Activated naive CD8-positive, alpha-beta T cell treated with anti-CD3 and anti-CD28 coated beads, Interleukin-2, amount 50 U/mL, for 24 hours (primary cell): ENCODE results near the gene GLRB.
A peak's percentile ranks its signal among the peaks of the same experiment; 100 is the strongest.
"Not testable (repeated sequence)": the region's sequence is repeated elsewhere in the genome, so short reads cannot be mapped to it uniquely, and the experiment has no call there.

Experiments
- ATAC-seq: fragments of 150-1000 bp; cut with Tn5 transposase; one replicate; pipeline ENCODE4 v1.10.0; 2021
- DNase-seq: peaks from one replicate; pipeline ENCODE4 v3.0.0; 2021
- H3K27ac Mint-ChIP-seq: one replicate; pipeline ENCODE4 v1.8.0; 2021; ENCODE audit warnings: mild to moderate bottlenecking, mixed read lengths
- H3K27me3 Mint-ChIP-seq: one replicate; pipeline ENCODE4 v1.8.0; 2021; ENCODE audit warnings: mixed read lengths
- H3K36me3 Mint-ChIP-seq: one replicate; pipeline ENCODE4 v1.8.0; 2021; ENCODE audit warnings: low read depth, mixed read lengths
- H3K4me1 Mint-ChIP-seq: one replicate; pipeline ENCODE4 v1.8.0; 2021; ENCODE audit warnings: mixed read lengths
- H3K4me3 Mint-ChIP-seq: one replicate; pipeline ENCODE4 v1.8.0; 2021; ENCODE audit warnings: mild to moderate bottlenecking, moderate library complexity, mixed read lengths
- H3K9me3 Mint-ChIP-seq: one replicate; pipeline ENCODE4 v1.8.0; 2021; ENCODE audit warnings: mixed read lengths

GLRB gene

GRCh38 chr4:157075811-157076577 is at the start of gene GLRB:
Gene GLRB (plus strand): TSS chr4:157076150. CDS start chr4:157078025, 1,875 bp downstream.
- DNase-seq, result no peak
- Mint-ChIP-seq H3K36me3 (no peaks in the 10 kb centered on the region), H3K4me3 (no peak within 1 kb of the TSS), H3K9me3 (no peaks in the 10 kb centered on the region), H3K27me3 (peaks cover 18% of the 10 kb centered on the region), H3K27ac (no peak within 1 kb of the TSS), H3K4me1 (no peaks in the 10 kb centered on the region)
- ATAC-seq, result peak; percentile 28

DNA sequence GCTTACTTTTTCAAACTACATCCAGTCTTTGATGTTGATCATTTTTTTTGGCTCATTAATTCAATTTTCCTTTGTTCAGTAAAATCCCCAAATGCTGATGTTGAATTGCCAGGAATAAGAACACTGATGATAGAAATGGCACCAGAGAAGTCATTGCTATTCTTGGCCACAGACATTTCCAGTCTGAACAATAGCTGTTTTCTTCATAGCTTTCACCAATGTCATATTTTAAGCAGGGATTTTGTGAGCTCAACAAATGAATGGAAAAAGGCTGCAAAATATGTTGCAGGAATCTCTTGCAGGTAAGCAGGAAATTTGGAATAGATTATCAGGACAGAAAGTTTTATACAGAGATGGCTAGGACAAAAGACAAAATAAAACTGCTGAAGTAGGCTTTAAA is 40.5 kb upstream of the GLRB start:
- H3K27ac Mint-ChIP-seq, result no peak overlapping the region
- H3K4me3 Mint-ChIP-seq, result no peak overlapping the region
- no peaks in the 10 kb centered on the region for H3K9me3 Mint-ChIP-seq
- ATAC-seq (no peak), DNase-seq (no peak)
- no peaks in the 10 kb centered on the region for H3K4me1 Mint-ChIP-seq
- H3K27me3 Mint-ChIP-seq, result no peaks in the 10 kb centered on the region
- no peaks in the 10 kb centered on the region for H3K36me3 Mint-ChIP-seq

DNA sequence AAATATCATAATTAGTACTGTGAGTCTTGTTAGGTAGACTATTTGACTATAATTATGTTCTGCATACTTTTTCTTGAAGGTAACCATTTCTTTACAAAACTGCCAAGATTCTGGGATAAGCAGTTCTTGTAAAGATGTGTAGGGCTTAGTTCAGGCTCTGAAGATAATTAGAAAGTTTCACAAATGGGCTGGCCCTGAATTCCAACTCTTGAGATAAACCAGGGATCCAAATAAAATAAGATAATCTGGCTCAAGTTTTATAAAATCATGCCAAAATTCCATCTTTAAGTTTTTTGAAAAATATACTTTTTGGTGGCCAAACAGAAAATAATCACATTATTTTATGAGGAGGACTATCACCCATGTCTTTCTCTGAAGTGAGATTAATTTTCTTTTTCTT is 35.5 kb upstream of the GLRB start:
- Mint-ChIP-seq H3K27ac (no peak overlapping the region), H3K27me3 (no peaks in the 10 kb centered on the region), H3K4me1 (no peaks in the 10 kb centered on the region), H3K9me3 (no peaks in the 10 kb centered on the region), H3K4me3 (no peak overlapping the region), H3K36me3 (no peaks in the 10 kb centered on the region)
- DNase-seq (no peak), ATAC-seq (no peak)

- ATAC-seq (no peak), DNase-seq (no peak)
- Mint-ChIP-seq H3K9me3 (no peaks in the 10 kb centered on the region), H3K4me1 (no peaks in the 10 kb centered on the region), H3K4me3 (no peak overlapping the region), H3K27me3 (no peaks in the 10 kb centered on the region), H3K27ac (no peak overlapping the region), H3K36me3 (no peaks in the 10 kb centered on the region)
These were observed 32.8 kb upstream of the GLRB start for GRCh38 chr4:157043131-157043530.

GRCh38 chr4:157045507-157046127 is 30.3 kb upstream of the GLRB start:
- Mint-ChIP-seq H3K27ac (no peak overlapping the region), H3K4me1 (no peaks in the 10 kb centered on the region), H3K9me3 (no peaks in the 10 kb centered on the region), H3K4me3 (no peak overlapping the region), H3K36me3 (no peaks in the 10 kb centered on the region), H3K27me3 (no peaks in the 10 kb centered on the region)
- ATAC-seq, result no peak
- no peak for DNase-seq

- H3K9me3 Mint-ChIP-seq, result peaks cover 4% of the 10 kb centered on the region
These were observed 27.7 kb upstream of the GLRB start for GRCh38 chr4:157048248-157048647.

DNA sequence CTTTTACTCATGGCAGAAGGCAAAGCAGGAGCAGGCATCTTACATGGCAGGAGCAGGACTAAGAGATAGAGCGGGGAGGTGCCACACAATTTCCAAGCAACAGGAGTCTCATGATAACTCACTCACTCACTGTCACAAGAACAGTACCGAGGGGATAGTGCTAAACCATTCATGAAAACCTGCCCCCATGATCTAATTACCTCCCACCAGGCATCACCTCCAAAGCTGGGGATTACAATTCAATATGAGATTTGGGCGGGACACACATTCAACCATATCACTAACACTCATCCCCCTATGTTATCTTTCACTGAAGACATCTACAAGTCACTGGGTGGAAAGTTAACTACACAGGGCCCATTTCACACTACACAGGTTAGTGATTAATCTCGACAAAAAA is 25.4 kb upstream of the GLRB start:
- Mint-ChIP-seq H3K36me3 (no peaks in the 10 kb centered on the region), H3K27ac (no peak overlapping the region), H3K27me3 (no peaks in the 10 kb centered on the region), H3K4me3 (no peak overlapping the region), H3K9me3 (peaks cover 4% of the 10 kb centered on the region), H3K4me1 (no peaks in the 10 kb centered on the region)
- DNase-seq (no peak), ATAC-seq (no peak)

More at GRCh38 chr4:157048248-157048647, 27.7 kb upstream of the GLRB start:
- no peaks in the 10 kb centered on the region for H3K27me3 Mint-ChIP-seq
- no peaks in the 10 kb centered on the region for H3K36me3 Mint-ChIP-seq
- H3K4me3 Mint-ChIP-seq, result no peak overlapping the region
- H3K4me1 Mint-ChIP-seq, result no peaks in the 10 kb centered on the region
- DNase-seq, result no peak
- no peak overlapping the region for H3K27ac Mint-ChIP-seq
- ATAC-seq, result no peak

- H3K27me3 Mint-ChIP-seq, result no peaks in the 10 kb centered on the region
- no peak overlapping the region for H3K4me3 Mint-ChIP-seq
- no peak overlapping the region for H3K27ac Mint-ChIP-seq
- H3K4me1 Mint-ChIP-seq, result no peaks in the 10 kb centered on the region
- H3K9me3 Mint-ChIP-seq, result peaks cover 4% of the 10 kb centered on the region
- H3K36me3 Mint-ChIP-seq, result no peaks in the 10 kb centered on the region
- ATAC-seq (no peak), DNase-seq (no peak)
These were observed 23.4 kb upstream of the GLRB start for GRCh38 chr4:157052429-157053040.

DNA sequence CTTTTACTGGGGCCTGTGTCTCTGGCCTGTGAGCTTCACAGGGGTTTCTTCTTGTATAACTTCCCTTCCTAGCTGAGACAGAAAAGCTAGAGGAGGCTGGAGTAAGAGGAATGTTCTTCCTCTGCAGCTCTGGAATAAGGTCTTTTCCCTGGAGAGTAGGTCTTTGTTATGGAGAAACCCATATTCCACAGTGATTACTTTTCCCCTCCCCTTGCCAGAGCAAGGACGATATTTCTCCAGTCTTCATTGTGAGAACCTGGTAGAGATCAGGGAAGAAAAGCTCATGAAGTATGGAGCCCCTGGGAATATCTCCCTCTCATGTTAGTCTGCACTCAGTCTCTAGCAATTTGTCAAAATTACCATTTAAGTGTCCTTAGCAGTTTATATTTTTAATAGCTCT is 18.7 kb upstream of the GLRB start:
- H3K27me3 Mint-ChIP-seq, result no peaks in the 10 kb centered on the region
- no peaks in the 10 kb centered on the region for H3K9me3 Mint-ChIP-seq
- H3K27ac Mint-ChIP-seq, result no peak overlapping the region
- H3K36me3 Mint-ChIP-seq, result no peaks in the 10 kb centered on the region
- DNase-seq, result no peak
- H3K4me3 Mint-ChIP-seq, result no peak overlapping the region
- ATAC-seq, result no peak
- H3K4me1 Mint-ChIP-seq, result no peaks in the 10 kb centered on the region

DNA sequence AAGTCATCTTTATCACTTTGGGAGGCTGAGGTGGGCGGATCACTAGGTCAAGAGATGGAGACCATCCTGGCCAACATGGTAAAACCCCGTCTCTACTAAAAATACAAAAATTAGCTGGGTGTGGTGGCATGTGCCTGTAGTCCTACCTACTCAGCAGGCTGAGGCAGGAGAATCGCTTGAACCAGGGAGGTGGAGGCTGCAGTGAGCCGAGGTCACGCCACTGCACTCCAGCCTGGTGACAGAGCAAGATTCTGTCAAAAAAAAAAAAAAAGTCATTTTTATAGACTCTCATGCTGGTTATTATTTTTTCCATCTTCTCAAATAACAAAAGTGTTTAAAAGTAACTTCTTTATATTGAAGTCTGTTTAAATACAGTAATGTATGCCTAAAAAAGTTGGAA is 17.1 kb upstream of the GLRB start:
- not testable (repeated sequence) for H3K9me3 Mint-ChIP-seq, H3K4me3 Mint-ChIP-seq, ATAC-seq, H3K36me3 Mint-ChIP-seq, DNase-seq, H3K4me1 Mint-ChIP-seq, H3K27me3 Mint-ChIP-seq, H3K27ac Mint-ChIP-seq

DNA sequence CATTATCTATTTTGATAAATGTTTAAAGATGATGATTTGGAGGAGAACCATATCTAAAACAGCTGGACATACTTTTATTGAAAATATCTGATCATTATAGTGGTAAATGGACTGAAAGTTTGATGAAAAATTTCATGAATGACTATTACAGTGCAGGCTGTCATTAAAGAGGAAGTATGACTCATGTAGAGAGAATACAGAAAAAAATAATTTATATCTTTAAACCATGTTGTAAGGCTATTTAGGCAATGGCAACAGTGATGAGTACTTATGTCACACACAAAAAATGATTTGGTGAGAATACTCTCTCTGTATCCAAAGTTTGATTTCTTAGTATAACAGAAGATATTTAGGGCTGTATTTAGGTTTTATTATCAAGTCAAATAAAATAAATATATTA is 3.9 kb upstream of the GLRB start:
- no peak for ATAC-seq
- peaks cover 13% of the 10 kb centered on the region for H3K27me3 Mint-ChIP-seq
- no peaks in the 10 kb centered on the region for H3K4me1 Mint-ChIP-seq
- H3K9me3 Mint-ChIP-seq, result no peaks in the 10 kb centered on the region
- no peaks in the 10 kb centered on the region for H3K36me3 Mint-ChIP-seq
- H3K4me3 Mint-ChIP-seq, result no peak overlapping the region
- H3K27ac Mint-ChIP-seq, result no peak overlapping the region
- DNase-seq, result no peak

DNA sequence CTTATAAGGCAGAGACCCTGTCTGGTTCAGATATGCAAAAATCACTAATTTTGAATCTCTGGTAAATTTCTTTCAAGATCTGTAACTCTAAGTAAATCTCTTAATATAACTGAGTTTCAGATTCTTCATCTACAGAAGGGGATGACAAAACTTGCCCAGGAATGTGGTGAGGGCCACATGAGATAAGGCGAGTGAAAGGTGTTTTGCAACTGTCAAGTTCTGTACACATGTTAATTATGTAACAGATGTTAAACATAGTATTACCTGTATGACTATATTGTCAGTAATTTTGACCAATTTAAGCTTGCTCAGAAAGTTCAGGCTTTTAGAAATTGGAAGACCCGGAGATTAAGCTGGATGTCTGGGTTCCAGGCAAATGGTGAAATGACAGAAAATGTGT is 549 bp upstream of the GLRB start:
- H3K36me3 Mint-ChIP-seq, result no peaks in the 10 kb centered on the region
- no peaks in the 10 kb centered on the region for H3K4me1 Mint-ChIP-seq
- H3K9me3 Mint-ChIP-seq, result no peaks in the 10 kb centered on the region
- H3K4me3 Mint-ChIP-seq, result no peak overlapping the region
- H3K27ac Mint-ChIP-seq, result no peak overlapping the region
- DNase-seq (no peak), ATAC-seq (no peak)
- H3K27me3 Mint-ChIP-seq, result peaks cover 18% of the 10 kb centered on the region

- no peak overlapping the region for H3K27ac Mint-ChIP-seq
- peaks cover 18% of the 10 kb centered on the region for H3K27me3 Mint-ChIP-seq
- H3K36me3 Mint-ChIP-seq, result no peaks in the 10 kb centered on the region
- H3K9me3 Mint-ChIP-seq, result no peaks in the 10 kb centered on the region
- H3K4me3 Mint-ChIP-seq, result no peak overlapping the region
- DNase-seq (no peak), ATAC-seq (no peak)
- no peaks in the 10 kb centered on the region for H3K4me1 Mint-ChIP-seq
These were observed 613 bp downstream of the GLRB start for GRCh38 chr4:157076578-157076947.

GRCh38 chr4:157079441-157079840 is 3.5 kb downstream of the GLRB start:
- Mint-ChIP-seq H3K36me3 (no peaks in the 10 kb centered on the region), H3K27ac (no peak overlapping the region)
- ATAC-seq, result no peak

DNA sequence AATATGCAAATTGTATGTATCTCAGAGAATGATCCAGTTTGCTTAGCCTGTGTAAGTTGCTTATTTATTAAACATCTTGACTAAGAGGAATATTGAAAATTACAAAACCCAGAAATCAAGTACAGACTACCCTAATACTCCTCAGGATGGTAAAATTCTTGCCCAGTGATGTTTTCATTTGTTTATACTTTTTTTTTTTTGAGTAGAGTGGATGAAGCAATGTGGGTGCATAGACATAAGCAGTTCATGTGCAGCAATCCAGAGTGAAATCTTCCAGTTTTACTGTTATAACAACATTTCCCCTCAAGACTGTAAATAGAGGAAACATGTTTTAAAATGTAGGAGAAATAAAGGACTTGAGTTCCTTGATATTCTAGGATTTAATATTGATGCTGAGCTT is 4.7 kb downstream of the GLRB start:
- H3K4me1 Mint-ChIP-seq, result no peaks in the 10 kb centered on the region
- no peak for DNase-seq

More at GRCh38 chr4:157079441-157079840, 3.5 kb downstream of the GLRB start:
- H3K4me1 Mint-ChIP-seq, result no peaks in the 10 kb centered on the region
- no peaks in the 10 kb centered on the region for H3K9me3 Mint-ChIP-seq
- no peak overlapping the region for H3K4me3 Mint-ChIP-seq
- no peak for DNase-seq
- peaks cover 15% of the 10 kb centered on the region for H3K27me3 Mint-ChIP-seq

More for the DNA sequence above, 4.7 kb downstream of the GLRB start:
- H3K36me3 Mint-ChIP-seq, result no peaks in the 10 kb centered on the region
- H3K9me3 Mint-ChIP-seq, result no peaks in the 10 kb centered on the region
- peaks cover 13% of the 10 kb centered on the region for H3K27me3 Mint-ChIP-seq
- no peak overlapping the region for H3K27ac Mint-ChIP-seq
- H3K4me3 Mint-ChIP-seq, result no peak overlapping the region
- no peak for ATAC-seq
